NT2/D1 (cell line): Measurements from ENCODE around the gene WAPL.

Experiments used
- SUZ12 ChIP-seq: IDR thresholded peaks from 2 replicates; pipeline ENCODE4 v1.6.1; 2011; ENCODE audit not compliant: insufficient read length, insufficient read depth; ENCODE audit errors: extremely low read depth
- YY1 ChIP-seq: IDR thresholded peaks from 2 replicates; pipeline ENCODE4 v1.6.1; 2011; ENCODE audit not compliant: insufficient read length, insufficient read depth
- ZNF274 ChIP-seq: IDR thresholded peaks from 2 replicates; pipeline ENCODE4 v1.6.1; 2011; ENCODE audit warnings: mild to moderate bottlenecking, low read depth, low read length

GRCh38 chr10:86556532-86556931 is 34.9 kb upstream of the WAPL start:
- TF ChIP-seq ZNF274 = no peak
- no peak for TF ChIP-seq YY1
- TF ChIP-seq SUZ12 = no peak
